HK-2 (cell line): ENCODE results near the gene ZNF48.

Source experiments
- DNase-seq: peaks from one replicate; pipeline ENCODE4 v3.0.0-alpha.2; 2018; ENCODE audit not compliant: unreplicated experiment

ZNF48 gene

GRCh38 chr16:30407804-30408534 is 12.7 kb downstream of the ZNF48 start:
- DNase-seq = no peak

DNA sequence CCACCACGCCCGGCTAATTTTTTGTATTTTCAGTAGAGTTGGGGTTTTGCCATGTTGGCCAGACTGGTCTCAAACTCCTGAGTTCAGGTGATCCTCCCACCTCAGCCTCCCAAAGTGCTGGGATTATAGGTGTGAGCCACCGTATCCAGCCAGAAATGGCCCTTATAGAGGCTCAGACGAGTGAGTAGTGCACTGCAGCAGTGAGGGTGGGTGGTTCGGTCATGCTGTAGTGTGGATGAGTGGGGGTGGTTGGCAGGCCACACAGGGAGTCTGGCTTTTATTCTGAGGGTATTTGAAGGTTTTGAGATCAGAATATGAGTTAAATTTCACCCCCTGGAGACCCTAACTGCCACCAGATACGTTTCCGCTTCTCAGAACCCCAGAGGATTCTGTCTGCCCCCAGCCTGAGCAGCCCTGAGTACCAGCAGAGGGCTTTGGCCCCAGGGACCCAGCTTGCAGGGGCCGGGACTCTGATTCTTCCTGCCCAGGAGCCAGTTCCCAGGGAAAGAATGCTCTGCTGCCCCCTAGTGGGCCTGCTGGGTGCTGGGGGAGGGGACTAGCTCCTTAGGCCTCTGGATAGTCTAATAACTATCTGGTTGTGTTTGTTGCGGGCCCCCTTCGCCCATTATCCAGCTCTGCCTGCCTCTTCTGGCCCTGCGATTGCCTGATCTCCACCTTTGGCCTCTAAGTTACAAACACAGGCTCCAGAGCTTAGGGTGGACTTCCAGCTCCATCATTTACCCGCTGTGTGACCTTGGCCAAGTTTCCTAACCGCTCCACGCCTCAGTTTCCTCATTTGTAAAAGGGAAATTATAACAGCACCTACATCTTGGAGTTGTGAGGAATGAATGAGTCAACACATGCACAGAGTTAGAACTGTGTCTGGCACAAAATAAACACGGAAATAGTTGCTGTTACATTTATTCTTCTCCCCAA is 14.2 kb downstream of the ZNF48 start:
- DNase-seq = peak; percentile 84

GRCh38 chr16:30413112-30413806 is 18.0 kb downstream of the ZNF48 start:
- no peak for DNase-seq

- DNase-seq = no peak
Observed at GRCh38 chr16:30414159-30414558, 18.9 kb downstream of the ZNF48 start.

DNA sequence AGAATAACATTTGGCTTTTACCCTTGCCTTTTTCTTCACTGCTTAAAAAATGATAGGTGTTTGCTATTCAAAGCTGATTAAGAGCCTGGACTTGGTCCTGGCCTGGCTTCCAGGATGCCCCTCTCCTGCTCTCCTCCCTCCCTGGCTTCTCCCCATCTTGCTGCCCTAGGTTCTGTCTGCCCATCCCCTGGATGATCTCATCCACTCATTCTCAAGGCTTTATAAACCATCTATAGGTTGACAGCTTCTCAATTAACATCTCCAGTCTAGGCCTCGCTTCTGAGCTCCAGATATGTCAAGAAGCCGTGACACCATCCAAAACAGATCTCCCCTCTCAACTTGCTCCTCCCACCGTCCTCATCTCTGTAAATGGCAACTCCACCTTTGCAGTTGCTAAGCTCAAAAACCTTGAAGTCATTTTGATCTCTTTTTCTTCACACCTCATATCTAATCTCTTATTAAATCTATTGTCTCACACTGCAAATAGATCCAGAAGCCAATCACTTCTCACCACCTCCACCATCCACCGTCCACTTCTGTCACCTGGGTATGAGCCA is 20.9 kb downstream of the ZNF48 start:
- DNase-seq = no peak

DNA sequence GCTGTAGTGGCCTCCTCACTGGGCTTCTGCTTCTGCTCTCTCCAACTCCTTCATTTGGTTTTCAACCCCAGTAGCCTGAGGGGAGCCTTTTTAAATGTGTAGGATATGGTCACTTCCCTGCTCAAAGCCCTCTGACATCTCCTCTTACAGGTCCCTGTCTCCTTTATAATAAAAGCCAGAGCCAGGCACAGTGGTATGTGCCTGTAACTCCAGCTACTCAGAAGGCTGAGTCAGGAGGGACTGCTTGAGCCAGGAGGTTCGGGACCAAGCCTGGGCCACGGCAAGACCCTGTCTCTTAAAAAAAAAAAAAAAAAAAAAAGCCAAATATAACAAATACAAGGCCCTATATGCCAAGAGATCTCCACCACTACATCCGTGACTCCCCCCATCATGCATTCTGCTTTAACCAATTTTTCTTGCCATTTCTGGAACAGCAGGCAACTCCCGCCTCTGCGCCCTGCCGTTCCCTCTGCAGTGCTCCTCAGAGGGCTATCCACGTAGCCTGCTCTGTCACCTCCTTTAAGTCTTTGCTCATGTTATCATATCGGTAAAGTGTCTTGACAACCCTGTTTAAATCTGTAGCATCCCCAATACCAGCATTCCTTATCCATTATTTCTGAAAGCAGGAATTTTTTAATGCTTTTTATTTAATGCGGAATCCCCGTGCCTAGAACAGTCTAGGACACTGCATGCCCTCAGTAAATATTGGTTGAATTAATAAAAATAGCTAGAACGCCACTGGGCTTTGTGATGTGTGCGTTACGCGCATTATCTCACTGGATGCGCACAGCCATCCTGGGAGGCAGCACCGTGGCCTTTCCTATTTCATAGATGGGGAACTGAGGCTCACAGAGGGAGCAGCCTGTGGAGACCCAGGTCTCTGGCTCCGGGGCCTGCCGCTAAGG is 21.7 kb downstream of the ZNF48 start:
- no peak for DNase-seq

- DNase-seq = no peak
Observed at GRCh38 chr16:30417529-30418349, 22.5 kb downstream of the ZNF48 start.

- no peak for DNase-seq
Observed at GRCh38 chr16:30418350-30419181, 23.3 kb downstream of the ZNF48 start.

GRCh38 chr16:30421010-30421409 is 25.8 kb downstream of the ZNF48 start:
- DNase-seq = no peak

- no peak for DNase-seq
Observed at GRCh38 chr16:30428055-30428454, 32.8 kb downstream of the ZNF48 start.

DNA sequence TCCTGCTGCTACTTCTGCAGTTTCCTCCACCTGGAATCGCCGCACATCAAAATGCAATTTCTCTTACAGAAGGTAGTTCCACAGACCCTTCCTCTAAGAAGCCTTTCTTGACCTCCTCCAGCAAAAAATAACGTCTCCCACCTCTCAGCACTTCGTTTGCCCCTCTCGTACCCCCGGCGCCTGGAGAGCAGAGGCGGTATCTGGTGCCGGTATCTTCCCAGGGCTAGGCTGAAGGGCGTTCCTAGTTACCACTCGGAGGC is 34.1 kb downstream of the ZNF48 start:
- no peak for DNase-seq

DNA sequence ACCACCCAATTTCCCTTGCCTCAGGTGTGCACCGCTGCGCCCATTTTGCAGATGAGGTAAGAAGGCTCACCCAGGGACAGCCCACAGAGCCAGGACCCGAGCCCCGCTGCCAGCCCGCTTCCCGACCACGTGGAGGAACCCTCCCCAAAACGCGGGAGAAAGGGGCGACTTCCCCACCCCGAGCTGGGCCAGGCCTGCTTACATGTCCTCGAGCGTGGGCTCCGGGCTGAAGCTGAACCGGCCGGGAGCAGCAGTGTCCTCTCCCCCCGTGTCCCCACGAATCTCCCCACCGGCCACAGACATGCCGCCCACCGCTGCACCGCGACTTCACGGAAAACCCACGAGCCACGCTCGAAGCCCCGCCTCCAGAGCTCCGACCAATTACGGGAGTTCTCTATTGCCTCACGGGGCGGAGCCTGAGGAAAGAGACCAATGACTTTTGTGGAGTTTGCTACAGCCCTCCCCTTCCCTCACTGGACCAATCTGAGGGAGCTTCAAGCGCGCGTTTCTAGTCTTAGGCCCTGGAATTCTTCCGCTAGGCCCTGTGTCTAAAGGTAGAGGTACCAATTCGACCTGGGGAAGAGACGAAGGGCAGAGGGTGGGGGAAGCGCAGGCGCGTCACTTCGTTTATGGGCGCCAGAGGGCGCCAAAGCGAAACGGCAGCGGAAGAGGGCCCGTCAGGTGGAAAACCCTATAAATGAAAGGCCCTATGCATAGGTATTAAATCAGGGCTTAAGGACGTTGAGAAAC is 34.6 kb downstream of the ZNF48 start, which contains the start of gene DCTPP1:
DCTPP1 (minus strand) TSS at position 353 of the 750 bp plus-strand sequence; CDS start at position 303, 50 bp downstream.
- peak; percentile 88 for DNase-seq

- no peak for DNase-seq
Observed at GRCh38 chr16:30430428-30430970, 35.3 kb downstream of the ZNF48 start.

GRCh38 chr16:30434852-30435251 is 39.6 kb downstream of the ZNF48 start:
- no peak for DNase-seq

DNA sequence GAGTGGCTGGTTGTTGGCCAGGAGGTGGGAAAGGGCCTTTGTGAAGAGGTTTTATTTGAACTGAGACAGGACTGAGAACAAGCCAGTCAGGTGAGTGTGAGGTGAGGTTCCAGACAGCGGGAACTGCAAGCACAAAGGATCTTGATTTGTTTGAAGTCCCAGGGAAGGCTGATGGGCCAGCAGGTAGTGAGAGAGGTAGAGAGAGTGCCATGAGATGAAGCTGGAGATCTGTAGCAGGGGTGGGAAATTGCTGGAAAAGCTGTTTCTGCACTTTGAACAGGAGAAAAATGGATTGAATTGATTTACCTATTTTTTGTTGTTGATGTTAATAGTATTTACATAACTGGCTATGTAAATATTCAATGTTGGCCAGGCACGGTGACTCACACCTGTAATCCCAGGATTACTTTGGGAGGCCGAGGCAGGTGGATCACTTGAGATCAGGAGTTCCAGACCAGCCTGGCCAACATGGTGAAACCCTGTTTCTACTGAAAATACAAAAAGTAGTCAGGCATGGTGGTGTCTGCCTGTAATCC is 42.4 kb downstream of the ZNF48 start:
- no peak for DNase-seq

DNA sequence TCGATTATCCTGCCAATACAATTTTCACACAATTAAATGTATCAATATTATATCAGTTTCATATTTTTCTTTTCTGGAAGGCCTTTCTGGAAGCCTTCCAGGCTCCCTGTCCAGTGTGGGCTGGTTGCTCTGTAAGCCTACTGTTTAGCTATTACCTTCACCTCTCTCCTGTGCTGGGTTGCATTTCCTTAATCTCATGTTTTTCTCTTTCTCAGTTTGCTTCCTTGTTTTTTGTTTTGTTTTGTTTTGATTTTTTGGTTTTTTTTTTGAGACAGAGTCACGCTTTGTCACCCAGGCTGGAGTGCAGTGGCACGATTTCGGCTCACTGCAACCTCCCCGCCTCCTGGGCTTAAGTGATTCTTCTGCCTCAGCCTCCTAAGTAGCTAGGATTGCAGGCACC is 43.6 kb downstream of the ZNF48 start:
- DNase-seq = no peak

- no peak for DNase-seq
Observed at GRCh38 chr16:30439720-30440348, 44.6 kb downstream of the ZNF48 start.

GRCh38 chr16:30443631-30444030 is 48.4 kb downstream of the ZNF48 start:
- DNase-seq = no peak
